Umbilical cord (tissue), 2 donors: Measurements from ENCODE around the gene PET100. TPM values are rescaled to one million over a fixed set of nuclear protein-coding genes. Genes with fewer than 3 reads are reported as not detected.

Experiments used
- DNase-seq: peaks from one replicate; pipeline ENCODE4 v3.0.0-alpha.2; 2015; ENCODE audit warnings: low spot score
- total RNA-seq: library from RNA; depleted of rRNA; stranded (reverse); fragments of >200 nt; gene quantifications from one replicate; pipeline ENCODE4 v1.2.3, GENCODE V29; 2014; ENCODE audit warnings: low replicate concordance; ENCODE audit not compliant: insufficient read depth

PET100 gene
- total RNA-seq, 1 donor from 2014 or later, result 25.5 TPM

DNA sequence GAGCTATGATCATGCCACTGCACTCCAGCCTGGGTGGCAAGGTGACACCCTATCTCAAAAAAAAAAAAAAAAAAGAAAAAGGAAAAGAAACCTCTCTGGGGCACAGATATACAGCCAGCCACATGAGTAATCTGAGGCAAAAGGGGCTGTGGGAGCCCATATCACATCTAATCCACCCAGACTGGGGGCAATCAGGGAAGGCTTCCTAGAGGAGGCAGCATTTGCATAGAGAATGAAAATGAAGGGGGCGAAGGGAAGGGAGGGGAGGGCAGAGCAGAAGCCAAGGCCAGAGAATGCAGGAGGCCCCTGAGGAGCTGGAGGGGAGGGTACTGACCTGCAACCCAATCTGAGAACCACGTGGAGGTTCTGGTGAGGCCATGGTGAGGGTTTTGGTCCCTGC lies 20.6 kb downstream of the PET100 start:
- no peak for DNase-seq

DNA sequence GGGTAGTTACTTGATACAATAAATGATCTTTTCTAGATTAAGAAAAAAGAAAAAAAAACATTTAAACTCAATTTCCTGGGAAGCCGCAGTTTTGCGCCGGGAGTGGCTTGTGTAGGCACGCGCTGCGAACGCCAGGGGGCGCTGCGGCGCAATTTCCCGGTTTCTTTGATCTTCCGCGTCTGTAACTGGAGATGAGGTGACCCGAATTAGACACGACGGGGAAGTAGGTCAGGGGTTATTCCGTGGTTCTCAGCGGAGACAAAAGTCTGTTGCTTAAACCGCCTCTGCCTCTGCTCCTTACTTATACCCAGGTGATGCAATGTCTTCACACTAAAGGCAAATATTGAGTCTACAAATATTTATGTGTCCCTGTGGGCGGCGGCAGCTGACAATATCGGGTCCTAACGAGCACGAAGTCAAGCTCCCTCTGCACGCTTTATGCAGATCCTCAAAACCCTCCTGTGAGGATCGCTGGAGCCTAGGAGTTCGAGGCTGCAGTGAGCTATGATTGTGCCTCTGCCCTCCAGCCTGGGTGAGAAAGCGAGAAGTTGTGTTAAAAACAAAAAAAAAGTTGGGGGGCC lies 22.6 kb downstream of the PET100 start:
- peak; percentile 77 for DNase-seq

DNA sequence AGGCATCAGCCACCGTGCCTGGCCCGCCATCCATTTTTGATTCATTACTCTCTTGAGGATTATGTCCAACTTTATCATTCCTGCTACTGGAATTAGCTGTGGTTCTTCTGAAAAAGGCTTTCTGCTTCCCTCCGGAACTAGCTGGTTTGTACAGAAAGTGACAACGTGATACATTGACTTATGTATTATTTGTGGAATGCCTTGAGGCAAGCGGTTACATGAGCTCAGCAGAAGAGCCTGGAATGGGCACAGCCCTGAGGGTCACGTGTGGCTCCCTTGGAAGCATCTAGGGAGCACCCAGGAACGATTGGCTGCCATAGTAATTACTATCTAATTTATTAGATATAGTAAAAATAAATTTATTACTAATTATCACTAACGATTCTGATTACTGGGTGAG lies 24.8 kb downstream of the PET100 start:
- no peak for DNase-seq

DNA sequence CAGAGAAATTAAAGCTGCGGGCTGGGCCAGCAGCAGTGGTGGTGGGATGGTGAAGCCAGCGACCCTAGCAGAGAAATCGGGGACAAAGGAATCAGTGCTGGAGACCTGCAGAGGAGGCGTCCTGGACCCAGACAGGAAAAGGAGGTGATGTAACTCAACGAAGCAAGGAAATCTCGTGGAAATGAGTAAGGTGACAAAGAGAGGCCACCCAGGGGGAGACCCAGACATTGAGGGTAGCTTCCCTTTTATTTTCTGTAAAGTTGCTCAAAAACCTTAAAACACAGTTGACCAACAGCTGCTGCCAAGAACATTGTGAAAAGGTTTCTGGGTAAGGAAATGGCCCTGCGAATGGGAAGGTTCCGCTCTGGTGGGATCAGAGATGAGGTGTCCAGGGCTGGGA lies 26.0 kb downstream of the PET100 start:
- DNase-seq, result no peak

DNA sequence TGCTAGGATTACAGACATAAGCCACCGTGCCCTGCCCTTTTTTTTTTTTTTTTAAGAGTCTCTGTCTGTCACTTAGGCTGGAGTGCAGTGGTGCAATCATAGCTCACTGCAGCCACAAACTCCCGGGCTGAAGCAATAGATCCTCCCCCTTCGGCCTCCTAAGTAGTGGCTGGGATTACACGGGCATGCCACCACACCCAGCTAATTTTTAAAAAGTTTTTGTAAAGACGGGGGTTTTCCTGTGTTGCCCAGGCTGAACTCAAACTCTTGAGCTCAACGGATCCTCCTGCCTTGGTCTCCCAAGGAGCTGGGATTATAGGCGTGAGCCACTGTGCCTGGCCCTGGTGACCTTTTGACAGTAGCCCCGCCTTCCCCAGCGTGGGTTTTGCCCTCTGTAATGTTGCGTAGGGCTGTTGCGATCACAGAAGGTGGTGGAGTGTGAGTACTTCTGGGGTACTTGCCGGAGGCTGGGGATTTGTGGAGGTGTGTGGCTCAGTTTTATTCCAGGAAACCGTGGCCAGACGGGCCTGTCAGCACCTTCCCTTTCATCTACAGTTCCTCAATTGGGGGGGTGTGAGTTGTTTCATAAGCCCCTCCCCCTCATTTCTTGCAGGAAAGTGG lies 27.6 kb downstream of the PET100 start:
- DNase-seq, result peak; percentile 35

DNA sequence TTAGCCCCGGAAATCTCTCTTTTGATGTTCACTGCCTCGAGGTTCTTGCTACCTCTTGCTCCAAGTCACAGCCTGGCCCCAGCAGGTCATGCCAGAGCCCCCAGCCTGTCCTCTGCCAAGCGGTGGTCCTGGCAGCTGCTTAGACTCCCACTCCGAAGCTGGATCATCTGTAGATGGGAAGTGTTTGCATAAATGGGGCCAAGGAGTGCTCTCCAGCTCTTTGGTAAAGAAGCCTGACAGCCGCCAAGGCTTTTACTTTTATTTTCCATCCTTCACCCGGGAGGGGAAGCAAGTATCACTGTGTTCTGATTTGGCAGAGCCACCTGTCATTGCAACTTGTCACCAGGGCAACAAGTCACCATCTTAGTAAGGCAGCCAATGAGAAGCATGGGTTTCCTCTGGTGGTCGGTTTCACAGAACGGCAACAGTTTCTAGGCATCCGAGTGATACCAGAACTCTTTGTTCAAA lies 28.7 kb downstream of the PET100 start:
- DNase-seq, result no peak

DNA sequence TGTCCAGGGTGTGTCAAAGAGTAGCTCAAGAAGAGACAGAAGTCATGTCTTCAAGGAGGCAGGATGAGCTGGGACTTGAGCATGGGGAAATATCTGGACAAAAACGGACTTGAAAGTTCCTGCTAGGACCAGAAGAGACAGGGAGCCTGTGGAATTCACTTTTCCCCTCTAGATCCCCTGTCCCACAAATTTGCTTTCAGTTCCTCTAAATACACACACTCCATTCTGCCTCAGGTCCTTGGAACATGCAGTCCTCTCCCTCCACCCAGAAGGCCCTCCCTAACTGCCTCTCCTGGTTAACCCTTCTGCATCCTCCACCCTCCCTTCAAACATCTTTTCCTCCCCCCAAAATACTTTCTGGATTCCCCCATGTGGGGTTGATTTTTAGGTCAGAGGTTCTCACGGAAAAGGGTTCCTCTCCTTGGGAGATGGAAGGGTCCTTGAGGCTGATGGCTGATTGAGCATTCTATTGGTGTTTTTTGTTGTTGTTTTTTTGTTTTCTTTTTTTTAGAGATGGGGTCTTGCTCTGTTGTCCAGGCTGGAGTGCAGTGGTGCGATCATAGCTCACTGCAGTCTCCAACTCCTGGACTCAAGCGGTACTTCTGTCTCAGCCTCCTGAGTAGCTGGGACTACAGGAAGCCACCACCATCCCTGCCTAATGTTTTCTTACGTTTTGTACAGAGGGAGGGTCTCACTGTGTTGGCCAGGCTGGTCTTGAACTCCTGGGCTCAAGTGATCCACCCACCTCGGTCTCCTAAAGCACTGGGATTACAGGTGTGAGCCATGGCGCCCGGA lies 32.3 kb downstream of the PET100 start:
- DNase-seq, result no peak

DNA sequence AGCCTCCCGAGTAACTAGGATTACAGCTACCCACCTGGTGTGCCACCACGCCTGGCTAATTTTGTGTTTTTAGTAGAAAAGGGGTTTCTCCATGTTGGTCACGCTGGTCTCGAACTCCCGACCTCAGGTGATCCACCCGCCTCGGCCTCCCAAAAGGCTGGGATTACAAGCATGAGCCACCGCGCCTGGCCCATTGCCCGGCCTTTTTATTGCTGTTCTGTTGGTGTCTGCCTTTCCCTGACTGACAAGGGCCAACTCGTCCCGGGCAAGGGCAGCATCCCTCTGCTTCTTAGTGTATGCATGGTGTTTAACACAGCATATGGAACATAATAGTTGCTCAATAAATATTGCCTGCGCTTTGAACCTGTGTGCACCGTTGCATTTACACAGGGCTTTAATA lies 33.1 kb downstream of the PET100 start:
- no peak for DNase-seq

DNA sequence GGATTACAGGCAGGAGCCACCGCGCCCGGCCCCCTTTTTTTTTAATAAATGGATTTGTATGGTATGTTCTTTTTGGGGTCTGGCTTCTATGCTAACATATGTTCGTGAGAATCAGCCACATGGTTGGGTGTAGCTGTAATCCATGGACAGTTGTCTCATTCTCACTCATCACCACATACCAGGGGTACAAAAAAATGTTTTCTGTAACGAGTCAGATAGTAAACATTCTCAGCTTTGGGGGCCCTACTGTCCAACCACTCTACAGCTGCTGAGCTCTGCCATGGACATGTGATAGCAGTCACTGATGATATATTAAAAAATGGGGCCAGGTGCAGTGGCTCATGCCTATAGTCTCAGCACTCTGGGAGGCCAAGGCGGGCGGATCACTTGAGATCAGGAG lies 34.1 kb downstream of the PET100 start:
- DNase-seq, result no peak

DNA sequence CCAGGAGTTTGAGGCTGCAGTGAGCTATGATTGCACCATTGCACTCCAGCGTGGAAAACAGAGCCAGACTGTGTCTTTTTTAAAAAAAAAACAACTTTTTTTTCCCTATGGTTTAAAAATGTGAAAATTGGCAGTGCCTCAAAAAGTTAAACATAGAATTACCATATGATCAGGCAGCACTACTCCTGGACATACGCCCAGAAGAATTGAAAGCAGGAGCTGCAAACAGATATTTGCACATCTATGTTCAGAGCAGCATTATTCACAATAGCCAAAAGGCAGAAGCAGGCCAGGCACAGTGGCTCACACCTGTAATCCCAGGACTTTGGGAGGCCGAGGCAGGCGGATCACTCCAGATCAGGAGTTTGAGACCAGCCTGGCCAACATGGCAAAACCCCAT lies 35.5 kb downstream of the PET100 start:
- peak; percentile 91 for DNase-seq

DNA sequence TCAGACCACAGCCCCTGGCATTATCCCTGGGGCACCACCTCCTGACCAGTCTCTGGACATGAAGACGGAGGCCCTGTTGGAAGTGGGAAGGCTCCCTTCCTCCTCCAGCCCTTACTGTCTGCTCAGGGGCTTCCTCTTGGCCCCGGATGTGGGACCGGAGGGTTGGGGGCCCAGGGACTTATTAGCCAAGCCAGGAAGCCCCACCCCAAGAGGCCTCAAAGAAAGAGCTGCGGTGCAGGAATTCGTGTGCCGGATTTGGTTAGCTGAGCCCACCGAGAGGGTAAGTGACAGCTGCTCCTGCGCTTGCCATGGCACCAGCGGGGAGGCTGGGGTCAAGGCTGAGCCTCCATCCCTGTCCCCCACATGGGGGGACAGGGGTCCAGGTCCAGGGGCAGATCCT lies 39.2 kb downstream of the PET100 start, which contains the start of gene RETN:
Gene RETN, plus strand, starts transcription at position 208 of the 400 bp plus-strand sequence. CDS start 278 bp downstream, outside the sequence.
- no peak for DNase-seq

DNA sequence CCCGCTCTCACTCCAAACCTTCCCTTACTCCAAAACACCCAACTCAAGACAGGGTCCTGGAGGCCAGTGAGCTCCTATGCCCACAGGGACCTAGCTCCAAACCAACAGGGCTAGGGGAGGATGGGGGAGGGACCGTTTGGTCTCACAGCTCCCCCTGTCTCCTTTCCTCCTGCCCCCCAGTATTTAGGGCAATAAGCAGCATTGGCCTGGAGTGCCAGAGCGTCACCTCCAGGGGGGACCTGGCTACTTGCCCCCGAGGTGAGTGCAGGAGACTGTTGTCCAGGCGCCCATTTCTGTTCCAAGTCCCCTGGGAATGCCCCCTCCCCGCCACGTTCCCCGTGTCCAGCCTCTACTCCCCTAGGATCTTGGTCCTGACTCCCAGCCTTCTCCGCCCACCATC lies 40.0 kb downstream of the PET100 start:
- no peak for DNase-seq

DNA sequence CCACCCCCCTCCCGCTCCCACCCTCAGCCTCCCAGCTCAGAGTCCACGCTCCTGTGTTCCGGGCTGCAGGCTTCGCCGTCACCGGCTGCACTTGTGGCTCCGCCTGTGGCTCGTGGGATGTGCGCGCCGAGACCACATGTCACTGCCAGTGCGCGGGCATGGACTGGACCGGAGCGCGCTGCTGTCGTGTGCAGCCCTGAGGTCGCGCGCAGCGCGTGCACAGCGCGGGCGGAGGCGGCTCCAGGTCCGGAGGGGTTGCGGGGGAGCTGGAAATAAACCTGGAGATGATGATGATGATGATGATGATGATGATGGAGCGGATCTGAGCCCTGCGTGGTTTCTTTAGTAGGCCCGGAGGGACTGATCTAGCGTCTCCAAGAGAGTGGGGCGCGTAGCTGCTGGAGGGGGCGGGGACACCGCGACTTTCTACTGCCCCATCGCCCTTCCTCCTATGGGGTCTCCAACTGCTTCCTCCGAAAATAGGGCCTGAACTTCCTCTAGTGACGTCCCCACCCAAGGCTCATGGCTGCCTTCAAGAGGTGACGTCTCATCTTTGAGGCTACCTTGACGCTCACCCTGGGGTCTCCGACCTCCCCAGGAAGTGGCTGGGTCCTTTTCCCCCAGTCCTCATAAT lies 40.7 kb downstream of the PET100 start:
- no peak for DNase-seq

DNA sequence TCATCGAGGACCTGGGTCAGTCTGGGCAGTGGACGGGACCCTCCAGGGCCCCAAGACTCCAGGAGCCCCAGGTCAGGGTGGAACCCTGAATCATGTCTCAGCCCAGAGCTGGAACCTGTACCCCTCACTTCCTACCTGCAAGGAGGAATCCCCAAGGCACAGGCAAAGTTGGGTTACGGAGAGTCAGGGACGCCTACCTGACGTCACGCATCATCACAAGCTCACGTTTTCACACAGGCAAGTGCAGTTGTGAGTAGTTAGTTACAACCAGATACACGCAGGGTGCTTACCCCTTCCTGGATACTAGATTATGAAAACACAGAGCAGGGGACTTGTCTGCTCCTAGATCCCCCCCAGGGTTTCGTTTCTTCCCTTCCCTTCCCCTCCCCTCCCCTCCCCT lies 41.2 kb downstream of the PET100 start:
- no peak for DNase-seq

DNA sequence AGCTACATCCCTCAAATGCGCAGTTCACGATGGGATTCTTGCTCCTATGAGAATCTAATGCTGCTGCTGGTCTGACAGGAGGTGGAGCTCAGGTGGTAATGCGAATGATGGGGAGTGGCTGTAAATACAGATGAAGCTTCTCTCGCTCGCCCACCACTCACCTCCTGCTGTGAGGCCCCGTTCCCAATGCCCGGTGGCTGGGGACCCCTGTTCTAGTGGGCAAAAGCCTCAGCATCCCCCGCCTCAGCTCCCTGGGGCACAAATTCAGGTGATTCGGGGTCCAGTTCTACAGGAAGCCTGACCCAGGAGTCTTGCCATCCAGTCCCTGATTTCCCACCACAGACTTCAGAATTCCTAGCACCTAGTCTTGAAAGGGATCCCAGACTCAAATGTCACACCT lies 42.9 kb downstream of the PET100 start:
- DNase-seq, result no peak

DNA sequence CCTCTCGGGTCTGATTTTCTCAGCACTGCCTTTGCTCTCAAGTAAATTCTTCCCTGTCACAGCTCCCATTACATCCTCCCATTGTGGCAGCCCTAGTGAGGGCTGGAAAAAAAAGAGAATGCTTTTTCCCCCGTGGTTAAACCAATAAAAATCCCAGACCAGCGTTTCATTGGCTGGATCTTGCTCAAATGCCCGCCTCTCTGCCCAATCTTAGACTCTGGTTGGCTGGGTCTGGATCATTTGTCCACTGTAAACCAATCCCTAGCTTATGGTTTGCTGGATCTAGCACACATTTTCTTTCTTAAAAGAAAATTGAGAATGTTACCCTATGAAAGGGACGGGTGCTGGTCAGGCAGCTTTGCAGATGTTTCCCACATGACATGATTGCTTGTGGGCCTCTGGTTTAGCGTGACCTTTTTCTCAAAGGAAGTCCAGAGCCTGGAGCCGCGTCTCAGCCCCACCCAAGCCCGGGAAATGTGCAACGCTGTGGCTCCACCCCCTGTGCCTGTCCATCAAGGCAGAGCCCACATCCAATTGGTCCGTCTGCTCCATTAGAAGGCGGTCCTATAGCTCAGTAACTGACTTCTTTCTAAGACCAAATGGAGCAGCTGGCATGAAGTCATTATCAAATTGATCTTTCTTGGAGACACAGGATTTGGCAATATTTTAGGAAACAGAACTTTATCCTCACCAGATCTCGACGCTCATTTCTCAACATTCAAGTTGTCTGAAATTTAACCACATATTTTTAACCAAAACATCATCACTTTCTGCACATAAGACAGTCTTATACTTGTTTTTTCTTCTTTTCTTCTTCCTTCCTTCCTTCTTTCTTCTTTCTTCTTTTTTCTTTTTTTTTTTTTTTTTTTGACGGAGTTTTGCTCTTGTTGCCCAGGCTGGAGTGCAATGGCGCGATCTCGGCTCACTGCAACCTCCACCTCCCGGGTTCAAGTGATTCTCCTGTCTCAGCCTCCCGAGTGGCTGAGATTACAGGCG lies 44.7 kb downstream of the PET100 start:
- DNase-seq, result peak; percentile 35

DNA sequence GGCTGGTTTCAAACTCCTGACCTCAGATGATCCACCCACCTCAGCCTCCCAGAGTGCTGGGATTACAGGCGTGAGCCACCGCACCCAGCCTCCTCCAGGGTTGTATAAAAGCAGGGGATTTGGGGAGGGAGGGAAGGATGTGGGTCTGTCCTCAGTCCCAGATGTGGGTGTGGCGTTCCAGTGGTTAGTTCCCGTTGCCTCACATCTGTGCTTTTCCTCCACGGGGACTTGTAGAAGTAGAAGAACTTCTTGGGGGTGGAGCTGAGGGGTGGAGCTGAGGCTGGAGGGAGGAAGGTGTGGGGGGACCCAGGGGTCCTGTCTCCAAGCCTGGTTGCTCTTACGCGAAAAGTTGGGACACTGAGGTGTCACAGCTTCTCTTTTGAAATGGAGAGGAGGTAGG lies 46.8 kb downstream of the PET100 start:
- DNase-seq, result no peak

DNA sequence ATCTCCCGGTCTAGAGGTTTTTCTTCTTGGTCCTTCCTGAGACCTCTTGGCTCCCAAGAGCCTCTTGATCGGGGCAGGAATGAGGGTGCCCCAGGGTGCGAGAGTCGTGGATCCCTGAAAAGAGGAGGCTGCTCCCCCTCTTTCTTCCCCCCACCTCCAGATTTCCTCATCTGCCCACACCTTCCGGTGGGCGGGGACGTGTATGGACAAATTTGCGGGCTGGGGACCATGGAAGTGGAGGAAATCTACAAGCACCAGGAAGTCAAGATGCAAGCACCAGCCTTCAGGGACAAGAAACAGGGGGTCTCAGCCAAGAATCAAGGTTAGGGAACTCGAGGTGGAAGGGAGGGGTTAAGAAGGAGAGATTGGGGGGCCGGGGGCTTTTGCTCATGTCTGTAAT lies 47.3 kb downstream of the PET100 start, which contains the start of gene MCEMP1:
Gene MCEMP1, plus strand, starts transcription at position 237 of the 400 bp plus-strand sequence. Its CDS starts 31 bp downstream, at position 268.
- DNase-seq, result no peak

DNA sequence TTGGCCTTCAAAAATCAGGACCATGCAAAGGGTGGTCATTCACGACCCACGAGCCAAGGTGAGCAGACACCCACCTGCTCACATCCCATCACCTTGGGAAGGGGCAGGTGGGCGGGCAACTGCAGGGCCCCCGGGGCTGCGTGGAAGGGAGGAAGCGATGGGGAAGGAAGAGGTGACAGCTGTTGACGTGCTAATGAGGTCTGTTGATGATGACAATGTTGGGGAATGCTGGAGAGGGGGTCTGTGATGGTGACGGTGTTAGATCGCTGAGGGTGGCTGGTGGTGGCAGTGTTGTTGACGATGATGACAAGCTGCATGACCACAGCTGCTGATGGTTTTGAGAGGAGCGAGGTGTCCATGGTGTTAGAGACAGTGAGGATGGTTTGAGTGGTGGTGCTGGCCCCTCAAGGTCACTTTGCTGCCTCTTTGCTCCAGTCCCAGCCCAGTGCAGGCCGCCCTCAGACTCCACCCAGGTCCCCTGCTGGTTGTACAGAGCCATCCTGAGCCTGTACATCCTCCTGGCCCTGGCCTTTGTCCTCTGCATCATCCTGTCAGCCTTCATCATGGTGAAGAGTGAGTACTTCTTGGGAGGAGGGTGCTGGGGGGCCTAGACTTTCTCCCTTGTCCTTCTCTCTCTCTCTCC lies 48.2 kb downstream of the PET100 start:
- DNase-seq, result no peak

DNA sequence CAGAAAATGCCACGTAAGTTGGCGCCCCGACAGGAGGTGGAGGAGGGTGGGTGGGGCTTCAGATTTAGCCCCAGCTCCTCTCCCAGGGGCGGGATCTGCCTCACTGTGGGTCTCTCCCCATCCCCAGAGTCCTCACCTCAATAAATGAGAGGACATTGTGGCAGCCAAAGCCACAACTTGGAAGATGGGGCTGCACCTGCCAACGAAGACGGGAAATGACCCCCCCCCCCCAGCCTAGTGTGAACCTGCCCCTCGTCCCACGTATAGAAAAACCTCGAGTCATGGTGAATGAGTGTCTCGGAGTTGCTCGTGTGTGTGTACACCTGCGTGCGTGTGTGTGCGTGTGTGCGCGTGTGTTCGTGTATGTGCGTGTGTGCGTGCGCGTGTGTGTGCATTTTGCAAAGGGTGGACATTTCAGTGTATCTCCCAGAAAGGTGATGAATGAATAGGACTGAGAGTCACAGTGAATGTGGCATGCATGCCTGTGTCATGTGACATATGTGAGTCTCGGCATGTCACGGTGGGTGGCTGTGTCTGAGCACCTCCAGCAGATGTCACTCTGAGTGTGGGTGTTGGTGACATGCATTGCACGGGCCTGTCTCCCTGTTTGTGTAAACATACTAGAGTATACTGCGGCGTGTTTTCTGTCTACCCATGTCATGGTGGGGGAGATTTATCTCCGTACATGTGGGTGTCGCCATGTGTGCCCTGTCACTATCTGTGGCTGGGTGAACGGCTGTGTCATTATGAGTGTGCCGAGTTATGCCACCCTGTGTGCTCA lies 49.6 kb downstream of the PET100 start:
- DNase-seq, result no peak
